ENCODE data around the gene ATG4D. TPM values are rescaled to one million over a fixed set of nuclear protein-coding genes. Genes with fewer than 3 reads are reported as not detected.

ATG4D gene
- polyA plus RNA-seq, 6 donors from 2014 or later, result 1.7 to 20.7 (median 9.4) TPM

Other genes starting within 250 kb of the ATG4D start
- gene ZGLP1, start 234.1 kb upstream of the ATG4D start, polyA plus RNA-seq (ENCODE audit: low read depth in 6 of 6), result under 1 TPM in 2 of 6 donors, not detected in 4; 0.73 to 0.86 TPM
- gene FDX2, start 227.9 kb upstream of the ATG4D start, polyA plus RNA-seq (ENCODE audit: low read depth in 6 of 6), result 10 to 100 TPM; 12.9 to 36.6 (median 15.5) TPM
- 10 to 100 TPM; 12.0 to 25.0 (median 15.0) TPM for gene RAVER1, start 210.4 kb upstream of the ATG4D start, polyA plus RNA-seq (ENCODE audit: low read depth in 6 of 6)
- gene ICAM3, start 204.3 kb upstream of the ATG4D start, polyA plus RNA-seq (ENCODE audit: low read depth in 6 of 6), result 100 to 1,000 TPM; 156 to 235 (median 200) TPM
- 10 to 100 TPM; 26.1 to 67.7 (median 48.5) TPM for gene TYK2, start 163.3 kb upstream of the ATG4D start, polyA plus RNA-seq (ENCODE audit: low read depth in 6 of 6)
- 10 to 100 TPM; 43.9 to 73.1 (median 53.9) TPM for gene CDC37, start 140.4 kb upstream of the ATG4D start, polyA plus RNA-seq (ENCODE audit: low read depth in 6 of 6)
- gene PDE4A, start 123.4 kb upstream of the ATG4D start, polyA plus RNA-seq (ENCODE audit: low read depth in 6 of 6), result 1 to 10 TPM in 1 of 6 donors, under 1 TPM in 4, not detected in 1; 0.17 to 2.8 (median 0.25) TPM
- gene KEAP1, start 40.5 kb upstream of the ATG4D start, polyA plus RNA-seq (ENCODE audit: low read depth in 6 of 6), result 1 to 10 TPM in 5 of 6 donors, under 1 TPM in 1; 0.18 to 9.8 (median 7.7) TPM
- gene S1PR5, start 26.5 kb upstream of the ATG4D start, polyA plus RNA-seq (ENCODE audit: low read depth in 6 of 6), result under 1 TPM in 5 of 6 donors, not detected in 1; 0.24 to 0.96 (median 0.75) TPM
- 10 to 100 TPM; 10.6 to 47.6 (median 16.5) TPM for gene KRI1, start 22.1 kb downstream of the ATG4D start, polyA plus RNA-seq (ENCODE audit: low read depth in 6 of 6)
- gene CDKN2D, start 25.1 kb downstream of the ATG4D start, polyA plus RNA-seq (ENCODE audit: low read depth in 6 of 6), result 100 to 1,000 TPM; 110 to 209 (median 153) TPM
- gene AP1M2, start 43.4 kb downstream of the ATG4D start, polyA plus RNA-seq (ENCODE audit: low read depth in 6 of 6), result under 1 TPM in 2 of 6 donors, not detected in 4; 0.66 to 0.94 TPM
- 100 to 1,000 TPM; 290 to 499 (median 313) TPM for gene SLC44A2, start 81.6 kb downstream of the ATG4D start, polyA plus RNA-seq (ENCODE audit: low read depth in 6 of 6)
- 10 to 100 TPM; 34.2 to 95.0 (median 71.6) TPM for gene ILF3, start 110.4 kb downstream of the ATG4D start, polyA plus RNA-seq (ENCODE audit: low read depth in 6 of 6)
- gene QTRT1, start 157.5 kb downstream of the ATG4D start, polyA plus RNA-seq (ENCODE audit: low read depth in 6 of 6), result 10 to 100 TPM; 39.0 to 82.5 (median 46.2) TPM
- gene DNM2, start 174.2 kb downstream of the ATG4D start, polyA plus RNA-seq (ENCODE audit: low read depth in 6 of 6), result 100 to 1,000 TPM in 1 of 6 donors, 10 to 100 TPM in 5; 53.6 to 111 (median 63.0) TPM